IPS-18a (cell line): Measurements from ENCODE around the gene RND3.

Experiments used
- H3K27ac ChIP-seq: one replicate; pipeline ENCODE4 v1.5.1; 2013; ENCODE audit warnings: low read length
- H3K27me3 ChIP-seq: one replicate; pipeline ENCODE4 v1.6.1; 2013; ENCODE audit warnings: mild to moderate bottlenecking, low read length; ENCODE audit not compliant: control insufficient read depth, insufficient read depth
- H3K36me3 ChIP-seq: one replicate; pipeline ENCODE4 v1.6.1; 2013; ENCODE audit warnings: low read depth, low read length; ENCODE audit not compliant: control insufficient read depth
- H3K4me1 ChIP-seq: one replicate; pipeline ENCODE4 v1.6.1; 2013; ENCODE audit warnings: low read depth, low read length; ENCODE audit not compliant: control insufficient read depth
- H3K4me3 ChIP-seq: one replicate; pipeline ENCODE4 v1.5.1; 2013; ENCODE audit warnings: low read length
- H3K9ac ChIP-seq: one replicate; pipeline ENCODE4 v1.6.1; 2013; ENCODE audit warnings: mild to moderate bottlenecking, low read length, moderate library complexity
- H3K9me3 ChIP-seq: one replicate; pipeline ENCODE4 v1.6.1; 2013; ENCODE audit warnings: low read depth, low read length; ENCODE audit not compliant: control insufficient read depth

Gene RND3

GRCh38 chr2:150450765-150451164, 36.7 kb downstream of the RND3 start:
- no peaks in the 10 kb centered on the region for H3K27me3 ChIP-seq
- no peak overlapping the region for H3K4me3 ChIP-seq
- H3K36me3 ChIP-seq = no peaks in the 10 kb centered on the region
- H3K9ac ChIP-seq = no peak overlapping the region
- H3K4me1 ChIP-seq = no peaks in the 10 kb centered on the region
- no peaks in the 10 kb centered on the region for H3K9me3 ChIP-seq
- H3K27ac ChIP-seq = no peak overlapping the region

DNA sequence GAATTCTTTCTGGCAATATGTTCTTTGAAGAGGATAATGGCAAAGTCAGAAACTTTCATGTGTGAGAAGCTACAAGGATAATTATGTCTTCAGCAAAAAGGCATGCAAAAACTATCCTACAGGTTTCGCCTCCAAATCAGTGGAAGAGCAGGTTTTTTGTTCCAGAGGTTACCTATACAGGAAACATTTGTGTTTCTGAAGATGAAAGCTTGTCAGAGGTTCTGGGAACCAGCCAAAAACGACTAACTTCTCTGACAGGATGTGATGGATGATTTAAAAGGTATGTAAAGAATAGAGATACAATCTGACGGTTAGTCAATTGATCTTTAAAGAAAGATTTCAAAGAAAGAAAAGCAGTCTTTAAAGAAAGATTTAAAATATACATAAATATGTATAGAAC, 37.6 kb downstream of the RND3 start:
- Histone ChIP-seq H3K4me1 (no peaks in the 10 kb centered on the region), H3K9ac (no peak overlapping the region), H3K27me3 (no peaks in the 10 kb centered on the region), H3K4me3 (no peak overlapping the region), H3K27ac (no peak overlapping the region), H3K9me3 (no peaks in the 10 kb centered on the region), H3K36me3 (no peaks in the 10 kb centered on the region)

GRCh38 chr2:150445398-150445797, 42.1 kb downstream of the RND3 start:
- Histone ChIP-seq H3K9ac (no peak overlapping the region), H3K4me1 (no peaks in the 10 kb centered on the region), H3K36me3 (no peaks in the 10 kb centered on the region), H3K4me3 (no peak overlapping the region), H3K27me3 (no peaks in the 10 kb centered on the region), H3K27ac (no peak overlapping the region), H3K9me3 (no peaks in the 10 kb centered on the region)

DNA sequence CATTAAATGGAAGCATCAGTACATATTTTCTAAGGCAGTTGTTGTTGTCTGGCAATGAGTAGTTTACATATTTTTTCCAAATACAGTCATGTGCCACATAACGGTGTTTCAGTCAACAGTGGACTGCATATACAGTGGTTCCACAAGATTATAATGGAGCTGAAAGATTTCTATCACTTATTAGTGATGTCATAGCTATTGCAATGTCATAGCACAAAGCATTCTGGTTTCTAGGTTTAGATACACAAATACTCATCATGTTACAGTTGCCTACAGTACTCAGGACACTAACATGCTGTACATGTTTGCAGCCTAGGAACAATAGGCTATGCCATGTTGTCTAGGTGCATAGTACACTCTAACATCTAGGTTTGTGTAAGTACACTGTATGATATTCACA, 45.0 kb downstream of the RND3 start:
- H3K9me3 ChIP-seq = no peaks in the 10 kb centered on the region

DNA sequence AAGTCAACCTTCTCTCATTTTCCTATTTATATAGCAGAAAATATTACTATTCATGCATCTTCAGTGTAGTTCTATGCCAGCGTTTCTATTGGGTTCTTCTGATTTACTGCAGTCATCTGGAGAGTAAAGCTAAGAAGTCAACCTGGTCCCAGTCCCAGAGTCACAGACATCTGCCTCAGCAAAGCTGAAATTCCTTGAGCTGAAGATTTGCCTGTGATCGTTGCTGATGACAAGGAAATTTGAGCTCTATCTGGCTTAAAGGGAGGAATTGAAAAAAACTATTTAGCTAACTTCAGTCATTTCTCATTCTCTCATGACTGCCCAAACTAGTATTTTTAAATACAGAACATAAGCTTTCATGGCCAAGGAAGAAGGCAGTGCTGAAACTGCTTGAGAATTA, 45.7 kb downstream of the RND3 start:
- Histone ChIP-seq H3K27me3 (no peaks in the 10 kb centered on the region), H3K4me3 (no peak overlapping the region), H3K36me3 (no peaks in the 10 kb centered on the region), H3K9me3 (no peaks in the 10 kb centered on the region), H3K27ac (no peak overlapping the region), H3K9ac (no peak overlapping the region), H3K4me1 (no peaks in the 10 kb centered on the region)

More for the DNA sequence above, 45.0 kb downstream of the RND3 start:
- Histone ChIP-seq H3K36me3 (no peaks in the 10 kb centered on the region), H3K4me1 (no peaks in the 10 kb centered on the region), H3K4me3 (no peak overlapping the region), H3K27ac (no peak overlapping the region), H3K27me3 (no peaks in the 10 kb centered on the region), H3K9ac (no peak overlapping the region)

- Histone ChIP-seq H3K27me3 (no peaks in the 10 kb centered on the region), H3K4me1 (no peaks in the 10 kb centered on the region), H3K36me3 (no peaks in the 10 kb centered on the region), H3K9me3 (no peaks in the 10 kb centered on the region), H3K4me3 (no peak overlapping the region), H3K27ac (no peak overlapping the region), H3K9ac (no peak overlapping the region)
Measured at GRCh38 chr2:150441226-150441625, 46.2 kb downstream of the RND3 start.

GRCh38 chr2:150438654-150439053, 48.8 kb downstream of the RND3 start:
- H3K4me1 ChIP-seq = no peaks in the 10 kb centered on the region
- no peak overlapping the region for H3K27ac ChIP-seq
- H3K9ac ChIP-seq = no peak overlapping the region
- no peaks in the 10 kb centered on the region for H3K9me3 ChIP-seq
- H3K27me3 ChIP-seq = no peaks in the 10 kb centered on the region
- no peaks in the 10 kb centered on the region for H3K36me3 ChIP-seq
- no peak overlapping the region for H3K4me3 ChIP-seq

- Histone ChIP-seq H3K4me3 (no peak overlapping the region), H3K9me3 (no peaks in the 10 kb centered on the region), H3K27ac (no peak overlapping the region), H3K9ac (no peak overlapping the region), H3K36me3 (no peaks in the 10 kb centered on the region), H3K27me3 (no peaks in the 10 kb centered on the region), H3K4me1 (no peaks in the 10 kb centered on the region)
Measured at GRCh38 chr2:150438041-150438440, 49.4 kb downstream of the RND3 start.

- Histone ChIP-seq H3K36me3 (no peaks in the 10 kb centered on the region), H3K4me1 (no peaks in the 10 kb centered on the region), H3K9me3 (no peaks in the 10 kb centered on the region), H3K4me3 (no peak overlapping the region), H3K9ac (no peak overlapping the region), H3K27ac (no peak overlapping the region), H3K27me3 (no peaks in the 10 kb centered on the region)
Measured at GRCh38 chr2:150432312-150432625, 55.2 kb downstream of the RND3 start.

DNA sequence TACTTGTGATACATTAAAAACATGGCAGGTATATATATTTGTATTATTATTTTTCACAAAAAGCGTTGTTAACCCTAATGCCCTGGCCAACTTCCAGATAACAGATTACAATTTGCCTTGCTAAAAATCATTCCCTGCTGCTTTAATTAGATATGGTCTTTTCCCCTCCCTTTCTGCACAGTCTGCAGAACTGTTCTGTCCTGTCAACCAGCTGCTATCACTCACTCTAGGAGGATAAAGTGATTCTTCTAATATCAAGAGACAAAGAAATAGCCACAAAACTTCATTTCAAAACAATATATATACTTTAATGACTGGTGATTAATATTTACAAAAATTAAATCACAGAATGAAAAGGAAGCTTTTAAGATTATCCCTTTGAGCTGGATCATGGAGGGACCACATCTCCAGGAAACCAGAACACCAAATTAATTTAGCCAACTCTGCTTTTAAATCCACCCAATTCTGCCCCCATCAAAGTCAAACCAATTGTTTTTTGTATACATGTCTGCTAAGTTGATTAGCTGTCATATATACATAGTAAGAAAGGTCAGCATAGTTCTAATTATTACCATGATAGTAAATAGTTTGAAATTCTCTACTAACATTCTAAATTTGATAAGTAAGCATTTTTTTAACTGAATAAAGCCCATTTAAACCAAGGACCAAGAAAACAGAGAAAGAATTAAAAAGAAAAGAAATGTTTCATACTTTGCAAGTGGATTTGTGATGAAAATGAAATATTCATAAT, 55.7 kb downstream of the RND3 start:
- Histone ChIP-seq H3K9ac (no peak overlapping the region), H3K36me3 (no peaks in the 10 kb centered on the region), H3K4me1 (no peaks in the 10 kb centered on the region), H3K4me3 (no peak overlapping the region), H3K9me3 (no peaks in the 10 kb centered on the region), H3K27me3 (no peaks in the 10 kb centered on the region), H3K27ac (no peak overlapping the region)

- peaks cover 9% of the 10 kb centered on the region for H3K4me1 ChIP-seq
- no peak overlapping the region for H3K27ac ChIP-seq
- H3K9ac ChIP-seq = no peak overlapping the region
- H3K27me3 ChIP-seq = no peaks in the 10 kb centered on the region
- H3K36me3 ChIP-seq = no peaks in the 10 kb centered on the region
- no peaks in the 10 kb centered on the region for H3K9me3 ChIP-seq
- no peak overlapping the region for H3K4me3 ChIP-seq
Measured at GRCh38 chr2:150429384-150429961, 58.0 kb downstream of the RND3 start.

GRCh38 chr2:150428641-150429040, 58.8 kb downstream of the RND3 start:
- Histone ChIP-seq H3K27me3 (no peaks in the 10 kb centered on the region), H3K27ac (no peak overlapping the region), H3K4me1 (peaks cover 9% of the 10 kb centered on the region), H3K4me3 (no peak overlapping the region), H3K36me3 (no peaks in the 10 kb centered on the region), H3K9me3 (no peaks in the 10 kb centered on the region), H3K9ac (no peak overlapping the region)
